ENCODE measurements around the gene ZMAT1.

ZMAT1 gene

GRCh38 chrX:101906136-101906796 lies 25.6 kb downstream of the ZMAT1 start:
- no peak for TF ChIP-seq ZNF174 (tag by site-specific recombination; IDR thresholded peaks at IDR 0.05)
- no peak for TF ChIP-seq ZNF292 (tag by site-specific recombination; IDR thresholded peaks at IDR 0.05; ENCODE audit: borderline replicate concordance, low read depth)
- no peak for TF ChIP-seq ZBTB49 (tag by site-specific recombination; IDR thresholded peaks at IDR 0.05; ENCODE audit: low read depth)
- CTCF ChIA-PET: no interaction called here

GRCh38 chrX:101904996-101905395 lies 26.8 kb downstream of the ZMAT1 start:
- TF ChIP-seq ZSCAN30 (tag by site-specific recombination; IDR thresholded peaks at IDR 0.05) (no peak), ZNF521 (tag by site-specific recombination; IDR thresholded peaks at IDR 0.05) (no peak), ZBTB17 (tag by site-specific recombination; IDR thresholded peaks at IDR 0.05) (no peak), ZIC2 (tag by site-specific recombination; IDR thresholded peaks at IDR 0.05) (no peak), ZBTB8A (tag by site-specific recombination; IDR thresholded peaks at IDR 0.05) (no peak), ZNF658 (tag by site-specific recombination; IDR thresholded peaks at IDR 0.05) (no peak), ZNF175 (tag by site-specific recombination; IDR thresholded peaks at IDR 0.05) (no peak), ZSCAN18 (tag by site-specific recombination; IDR thresholded peaks at IDR 0.05) (no peak), ZNF518A (tag by site-specific recombination; conservative IDR thresholded peaks at IDR 0.05; ENCODE audit: low read depth) (no peak), ZNF561 (tag by site-specific recombination; IDR thresholded peaks at IDR 0.05; ENCODE audit: borderline replicate concordance) (no peak), ZNF580 (tag by site-specific recombination; IDR thresholded peaks at IDR 0.05) (no peak), ZNF830 (tag by site-specific recombination; IDR thresholded peaks at IDR 0.05; ENCODE audit: low read depth) (no peak), ZNF16 (tag by site-specific recombination; IDR thresholded peaks at IDR 0.05; ENCODE audit: low read depth) (no peak), ZNF266 (tag by site-specific recombination; IDR thresholded peaks at IDR 0.05; ENCODE audit: low read depth) (no peak), ZNF654 (tag by site-specific recombination; IDR thresholded peaks at IDR 0.05; ENCODE audit: low read depth) (no peak), IKZF3 (tag by site-specific recombination; IDR thresholded peaks at IDR 0.05) (no peak), ZNF366 (tag by site-specific recombination; conservative IDR thresholded peaks at IDR 0.05) (no peak), SP2 (tag by site-specific recombination; IDR thresholded peaks at IDR 0.05) (no peak), ZFP37 (tag by site-specific recombination; IDR thresholded peaks at IDR 0.05) (no peak), ZNF529 (tag by site-specific recombination; IDR thresholded peaks at IDR 0.05; ENCODE audit: insufficient replicate concordance) (no peak)
- no peak overlapping the region for H3K27ac ChIP-seq (ENCODE audit: extremely low read depth, low read depth, low read length)
- POLR2A ChIA-PET: no interaction called here
- H3K4me3 ChIP-seq (ENCODE audit: low read depth, low read length): no peak overlapping the region
- no peaks in the 10 kb centered on the region for H3K9me3 ChIP-seq (ENCODE audit: control insufficient read depth, insufficient read depth, low read depth, low read length)
- no peaks in the 10 kb centered on the region for H3K36me3 ChIP-seq (ENCODE audit: control insufficient read depth in 2 of 2, insufficient read depth in 1 of 2, low read length in 2 of 2)
- CTCF ChIA-PET: interaction anchor here (0.7 kb wide), 1 partner anchor 15 kb away, joined by 3 read pairs; no protein-coding TSS in a partner anchor
- no peaks in the 10 kb centered on the region for H3K4me1 ChIP-seq (ENCODE audit: control insufficient read depth, insufficient read depth, low read length)

More at GRCh38 chrX:101906136-101906796, 25.6 kb downstream of the ZMAT1 start:
- no peak overlapping the region for H3K4me3 ChIP-seq (ENCODE audit: low read depth, low read length)
- H3K27ac ChIP-seq (ENCODE audit: extremely low read depth, low read depth, low read length): no peak overlapping the region
- no peaks in the 10 kb centered on the region for H3K36me3 ChIP-seq (ENCODE audit: control insufficient read depth in 2 of 2, insufficient read depth in 1 of 2, low read length in 2 of 2)
- no peaks in the 10 kb centered on the region for H3K9me3 ChIP-seq (ENCODE audit: control insufficient read depth, insufficient read depth, low read depth, low read length)
- no peaks in the 10 kb centered on the region for H3K4me1 ChIP-seq (ENCODE audit: control insufficient read depth, insufficient read depth, low read length)
- POLR2A ChIA-PET: no interaction called here

All from HEK293 (cell line).